HG02870 (cell line): ENCODE results near the gene TMEM126A.
"Not testable (repeated sequence)": the region's sequence is repeated elsewhere in the genome, so short reads cannot be mapped to it uniquely, and the experiment has no call there.

Experiments
- ATAC-seq: cut with Tn5 transposase; IDR thresholded peaks from one replicate; pipeline ENCODE4 v1.9.1; 2021; ENCODE audit warnings: mild to moderate bottlenecking, moderate library complexity; ENCODE audit not compliant: unreplicated experiment

TMEM126A gene

DNA sequence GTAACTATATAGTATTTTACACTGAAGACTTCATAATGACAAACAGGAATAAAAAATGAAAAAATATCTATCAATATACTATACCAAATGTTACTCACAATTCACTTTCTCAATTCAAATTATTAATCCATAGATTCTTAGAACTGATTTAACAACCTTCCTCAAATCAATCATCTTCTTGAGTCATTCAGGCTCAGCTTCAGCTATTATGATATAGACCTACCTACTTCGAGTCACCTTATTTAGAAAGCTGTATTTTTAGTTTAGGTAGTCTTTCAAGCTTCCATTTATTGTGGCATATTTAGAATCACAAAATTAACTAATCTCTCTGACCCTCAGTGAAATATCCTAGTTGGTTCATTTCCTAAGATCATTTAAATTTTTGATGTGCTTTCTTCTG, 9.0 kb downstream of the TMEM126A start:
- ATAC-seq = no peak

DNA sequence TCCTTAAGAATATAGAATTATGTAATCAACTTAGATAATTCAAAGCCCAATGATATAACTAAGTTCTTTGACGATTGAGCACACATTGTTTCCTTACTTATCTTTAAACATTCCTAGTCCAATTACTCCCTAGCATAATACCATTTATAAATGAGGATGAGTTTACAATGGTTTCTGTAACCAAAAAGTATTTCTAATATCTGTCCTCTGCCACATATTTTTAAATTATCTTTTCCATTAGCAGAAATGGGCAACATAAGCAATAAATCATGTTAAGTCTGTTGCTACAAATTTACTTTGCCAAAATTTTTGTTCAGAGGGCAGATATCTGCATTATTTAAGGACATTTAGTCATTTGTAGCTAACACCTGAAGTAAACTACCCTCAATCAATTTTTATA, 10.4 kb downstream of the TMEM126A start:
- no peak for ATAC-seq

DNA sequence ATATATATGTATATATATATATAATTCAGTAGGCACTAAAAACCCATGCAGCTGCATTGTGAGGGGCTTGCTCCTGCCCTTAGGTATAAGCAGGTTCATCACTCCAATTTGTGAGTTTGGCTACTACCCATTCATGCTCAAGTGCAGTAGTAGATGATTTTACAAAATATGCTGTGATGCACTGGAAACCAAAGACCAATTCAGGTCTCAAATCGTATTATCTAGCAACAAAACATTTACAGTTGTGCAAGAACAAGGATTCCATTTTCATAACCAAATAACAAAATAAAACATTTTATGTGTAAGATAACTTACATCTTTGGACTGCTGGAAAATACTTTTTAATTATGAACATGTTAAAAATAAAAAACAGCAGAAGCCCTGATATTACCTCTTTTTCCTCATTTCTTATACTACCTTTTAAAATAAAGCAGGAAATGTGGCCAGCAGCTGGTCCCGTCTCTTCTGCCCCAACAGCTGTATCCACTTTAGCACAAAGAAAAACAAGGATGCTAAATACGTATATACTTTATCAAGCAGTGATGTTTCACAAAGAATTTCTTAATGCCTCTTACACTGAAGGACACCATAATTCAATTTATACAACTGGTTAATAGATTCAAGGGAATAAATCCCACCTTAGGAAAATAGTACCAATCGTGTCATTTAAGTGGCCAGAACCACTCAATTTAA, 14.4 kb downstream of the TMEM126A start:
- no peak for ATAC-seq

DNA sequence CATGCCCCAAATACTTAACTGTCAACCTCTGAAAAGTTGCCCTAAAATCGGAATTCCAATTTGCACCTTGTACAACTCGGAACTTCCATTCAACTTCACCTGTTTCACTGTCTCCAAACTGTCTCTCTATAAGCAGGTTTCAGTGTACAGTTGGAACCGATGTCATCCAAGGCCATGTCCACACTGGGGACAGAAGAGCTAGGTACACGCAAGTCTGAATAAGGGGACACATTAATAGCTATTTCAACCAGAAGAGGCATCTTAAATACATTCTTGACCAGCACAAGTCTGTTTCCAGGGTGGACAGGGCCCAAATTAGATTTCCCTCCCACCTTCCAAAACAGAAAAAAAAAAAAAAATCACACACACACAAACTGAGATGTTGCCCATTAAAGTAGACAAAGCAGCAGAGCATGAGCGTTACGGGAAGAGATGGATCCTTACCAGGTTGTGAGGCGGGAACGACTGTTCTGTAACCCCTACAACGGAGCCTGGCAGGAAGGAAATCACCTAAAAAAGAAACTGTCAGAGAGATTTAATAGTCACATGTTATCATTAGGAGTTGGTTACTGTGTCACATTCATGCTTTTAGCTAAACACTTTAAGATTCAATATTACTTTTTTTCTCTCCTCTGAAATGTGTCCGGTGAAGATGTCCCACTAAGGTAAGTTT, 15.4 kb downstream of the TMEM126A start:
- no peak for ATAC-seq

DNA sequence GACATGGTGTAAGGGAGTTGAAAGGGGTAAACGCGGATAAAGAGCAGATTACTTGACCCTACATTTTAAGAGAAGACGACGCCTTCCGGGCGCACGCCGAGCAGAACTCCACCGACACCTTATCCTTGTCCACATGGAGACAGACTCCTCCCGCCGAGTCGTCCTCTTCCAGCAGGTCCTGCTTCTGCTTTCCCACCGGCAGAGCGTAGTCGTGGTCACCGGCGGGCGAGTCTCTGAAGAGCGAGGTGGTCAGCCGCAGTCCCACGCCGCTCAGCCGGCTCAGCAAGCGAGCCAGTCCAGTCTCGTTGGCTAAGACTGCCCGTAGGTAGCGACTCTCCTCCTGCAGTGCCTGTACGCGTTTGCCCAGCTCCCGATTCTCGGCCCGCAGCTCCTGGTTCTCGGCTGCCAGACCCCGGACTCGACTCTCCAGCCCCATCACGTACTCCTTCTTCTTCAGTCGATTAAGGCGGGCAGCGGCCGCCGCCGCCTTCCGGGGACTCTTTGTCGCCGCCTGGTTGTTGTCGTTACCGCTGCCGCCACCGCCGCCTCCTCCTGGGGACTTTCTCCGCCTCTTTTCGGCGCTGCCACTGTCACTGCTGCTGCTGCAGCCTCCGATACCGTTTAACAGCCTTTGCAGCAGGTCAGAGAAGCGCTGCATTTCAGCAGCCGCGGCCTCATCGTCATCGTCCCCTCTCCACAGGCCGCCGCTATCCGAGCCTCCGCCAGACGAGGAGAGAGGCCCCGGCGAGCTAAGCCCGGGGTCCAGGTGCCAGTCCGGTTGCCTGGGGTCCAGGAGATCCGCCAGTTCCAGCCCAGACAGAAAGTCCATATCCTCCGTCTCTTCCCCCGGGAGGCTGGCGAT, 16.2 kb downstream of the TMEM126A start:
- peak; percentile 62 for ATAC-seq

DNA sequence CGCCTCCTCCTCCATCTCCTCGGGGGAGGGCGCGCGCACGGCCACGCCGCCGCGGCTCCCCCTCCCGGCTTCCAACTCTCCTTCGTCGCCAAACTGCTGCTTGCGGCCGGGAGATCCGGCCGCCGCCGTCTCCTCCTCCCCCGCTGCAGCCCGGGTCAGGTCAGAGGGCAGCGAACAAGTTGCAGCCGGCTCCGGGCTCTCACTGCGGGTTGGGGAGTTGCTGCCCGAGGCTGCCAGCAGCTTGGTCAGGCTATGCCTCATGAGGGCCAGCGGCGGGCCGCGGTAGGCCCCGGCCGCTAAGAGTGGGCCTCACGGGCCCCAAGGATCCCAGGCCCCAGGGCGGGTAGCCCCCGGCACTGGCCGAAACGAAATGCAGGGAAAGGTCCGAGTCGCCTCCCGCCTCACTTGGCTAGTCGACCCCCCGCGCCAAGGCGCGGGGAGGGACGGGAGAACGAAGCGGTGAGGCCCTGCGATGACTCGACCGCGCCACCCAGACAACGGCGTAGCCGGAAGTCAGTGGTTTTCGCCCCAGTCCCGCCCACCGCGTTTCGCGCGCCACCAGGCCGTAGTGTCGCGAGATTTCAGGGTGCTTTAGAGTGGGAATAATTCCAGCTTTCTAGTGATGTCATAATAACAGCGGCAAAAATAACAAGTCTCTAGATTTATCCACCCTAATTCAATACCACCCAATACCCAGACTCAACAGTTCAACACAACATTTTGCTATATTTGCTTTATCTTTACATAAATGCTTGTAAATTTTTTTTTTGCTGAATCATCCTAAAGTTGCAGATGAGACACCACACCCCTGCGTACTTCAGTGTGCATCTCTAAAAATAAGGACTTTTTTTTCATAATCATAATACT, 17.1 kb downstream of the TMEM126A start, which contains the start of gene CREBZF:
TSS of gene CREBZF (minus strand) at position 515 of the 867 bp plus-strand sequence. CDS start at position 261, 254 bp downstream.
- peak; percentile 86 for ATAC-seq

DNA sequence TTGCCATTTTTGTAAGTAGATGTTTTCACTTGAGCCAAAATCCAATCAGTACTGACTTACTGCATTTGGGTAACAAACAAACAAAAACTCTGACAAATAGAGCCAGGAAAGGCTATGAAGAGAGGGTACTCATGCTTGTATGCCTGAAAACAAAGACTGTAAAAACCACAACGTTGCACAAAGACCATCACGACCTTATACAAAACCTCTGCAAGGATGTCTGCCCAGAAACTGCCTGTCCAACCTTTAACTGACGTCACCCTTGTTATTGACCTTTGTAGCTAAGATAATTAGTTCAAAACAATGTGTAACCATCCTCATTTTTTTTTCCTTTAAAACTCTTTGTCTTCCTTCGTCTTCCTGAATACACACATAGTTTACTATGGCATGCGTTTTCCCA, 18.0 kb downstream of the TMEM126A start:
- ATAC-seq = no peak

DNA sequence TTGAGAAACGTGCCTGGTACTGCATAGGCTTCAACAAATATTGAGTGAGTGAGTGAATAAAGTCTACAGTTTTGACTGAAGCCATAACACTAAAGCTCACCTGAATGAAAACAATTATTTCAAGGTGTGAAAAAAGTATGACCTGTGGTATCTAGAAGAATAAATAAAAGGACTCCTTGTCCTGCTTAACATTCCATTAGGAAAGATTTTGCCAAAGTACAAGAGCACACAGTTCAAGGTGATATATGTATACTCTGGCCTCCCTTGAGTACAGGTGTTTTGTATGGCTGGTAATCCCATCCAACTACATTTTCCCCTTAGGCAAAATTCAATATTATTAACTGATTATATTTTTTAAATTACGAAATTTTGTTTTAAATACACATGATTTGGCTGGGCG, 18.9 kb downstream of the TMEM126A start:
- no peak for ATAC-seq

DNA sequence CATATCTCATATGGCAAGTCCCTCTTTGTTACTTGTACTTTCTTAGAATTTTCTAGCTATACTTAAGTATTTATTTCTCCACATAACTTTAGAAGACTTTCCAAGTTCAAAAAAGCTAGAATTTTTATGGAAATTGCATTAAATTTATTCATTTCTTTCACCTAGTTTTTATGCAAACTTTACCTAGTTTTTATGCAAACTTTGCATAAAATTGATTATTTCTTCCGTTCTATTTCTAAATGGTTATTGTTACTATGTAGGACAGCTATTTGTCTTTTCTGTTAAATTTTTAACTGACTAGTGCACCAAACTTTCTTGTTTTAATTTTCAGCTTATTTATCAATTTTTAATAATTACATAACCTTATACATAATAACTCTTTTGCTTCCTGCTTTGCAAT, 20.4 kb downstream of the TMEM126A start:
- no peak for ATAC-seq

DNA sequence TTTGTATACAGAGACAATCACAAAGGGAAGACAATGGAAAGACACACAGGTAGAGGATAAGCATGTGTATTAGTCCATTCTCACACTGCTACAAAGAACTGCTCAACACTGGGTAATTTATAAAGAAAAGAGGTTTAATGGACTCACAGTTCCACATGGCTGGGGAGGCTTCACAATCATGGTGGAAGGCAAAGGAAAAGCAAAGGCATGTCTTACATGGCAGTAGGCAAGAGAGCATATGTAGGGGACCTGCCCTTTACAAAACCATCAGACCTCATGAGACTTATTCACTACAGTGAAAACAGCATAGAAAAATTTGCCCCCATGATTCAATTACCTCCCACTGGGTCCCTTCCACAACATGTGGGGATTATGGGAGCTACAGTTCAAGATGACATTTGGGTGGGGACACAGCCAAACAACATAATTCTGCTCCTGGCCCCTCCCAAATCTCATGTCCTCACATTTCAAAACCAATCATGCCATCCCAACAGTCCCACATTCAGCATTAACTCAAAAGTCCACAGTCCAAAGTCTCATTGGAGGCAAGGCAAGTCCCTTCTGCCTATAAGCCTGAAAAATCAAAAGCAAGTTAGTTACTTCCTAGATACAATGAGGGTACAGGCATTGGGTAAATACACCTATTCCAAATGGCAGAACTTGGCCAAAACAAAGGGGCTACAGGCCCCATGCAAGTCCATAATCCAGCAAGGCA, 23.3 kb downstream of the TMEM126A start:
- ATAC-seq = not testable (repeated sequence)

DNA sequence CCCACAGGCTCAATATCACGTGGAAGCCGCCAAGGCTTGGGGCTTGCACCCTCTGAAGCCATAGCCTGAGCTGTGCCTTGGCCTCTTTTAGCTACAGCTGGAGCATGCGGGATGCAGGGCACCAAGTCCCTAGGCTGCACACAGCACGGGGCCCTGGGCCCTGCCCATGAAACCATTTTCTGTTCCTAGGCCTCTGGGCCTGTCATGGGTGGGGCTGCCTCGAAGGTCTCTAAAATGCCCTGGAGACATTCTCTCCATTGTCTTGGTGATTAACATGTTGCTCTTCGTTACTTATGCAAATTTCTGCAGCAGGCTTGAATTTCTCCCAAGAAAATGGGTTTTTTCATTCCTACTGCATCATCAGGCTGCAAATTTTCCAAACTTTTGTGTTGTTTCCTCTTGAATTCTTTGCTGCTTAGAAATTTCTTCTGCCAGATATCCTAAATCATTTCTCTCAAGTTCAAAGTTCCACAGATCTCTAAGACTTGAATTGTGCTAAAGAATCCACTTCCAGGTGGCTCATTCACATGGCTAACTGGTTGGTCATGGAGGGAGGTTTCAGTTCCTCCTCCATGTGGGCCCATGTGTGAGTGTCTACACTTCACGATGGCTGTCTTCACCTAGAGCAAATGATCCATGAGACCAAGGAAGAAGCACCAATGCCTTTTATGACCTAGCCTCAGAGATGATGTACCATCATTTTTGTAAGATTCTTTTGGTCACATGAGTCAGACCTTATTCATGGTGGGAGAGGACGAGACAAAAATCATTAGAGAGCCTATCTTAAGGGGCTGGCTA, 24.5 kb downstream of the TMEM126A start:
- ATAC-seq = no peak

DNA sequence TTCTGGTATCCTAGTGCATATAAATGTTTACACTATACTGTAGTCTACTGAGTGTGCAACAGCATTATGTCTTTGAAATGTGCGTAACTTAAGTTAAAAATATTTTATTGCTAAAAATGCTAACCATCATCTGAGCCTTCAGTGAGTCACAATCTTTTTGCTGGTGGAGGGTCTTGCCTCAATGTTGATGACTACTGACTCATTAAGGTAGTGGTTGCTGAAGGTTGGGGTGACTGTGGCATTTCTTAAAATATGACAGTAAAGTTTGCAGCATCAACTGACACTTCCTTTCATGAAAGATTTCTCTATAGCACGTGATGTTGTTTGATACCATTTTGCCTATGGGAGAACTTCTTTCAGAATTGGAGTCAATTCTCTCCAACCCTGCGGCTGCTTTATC, 25.6 kb downstream of the TMEM126A start:
- ATAC-seq = no peak

DNA sequence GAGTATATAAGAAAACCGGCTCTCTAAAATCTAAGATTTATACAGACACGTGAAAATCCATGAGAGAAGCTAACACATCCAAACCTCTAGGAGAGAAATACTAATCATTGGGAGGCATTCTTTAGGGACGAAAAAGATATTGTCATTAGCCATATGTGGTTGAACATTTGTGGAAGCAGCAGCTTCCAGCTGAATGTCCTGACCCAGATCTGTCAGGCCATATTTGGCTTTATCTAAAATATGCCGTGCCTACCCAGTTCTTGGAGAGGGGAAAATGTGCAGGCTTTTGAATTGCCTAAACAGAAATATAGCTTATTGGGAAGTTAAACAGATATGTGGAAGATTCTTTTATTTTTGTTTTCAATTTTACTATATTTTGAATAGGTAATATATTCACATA, 31.8 kb downstream of the TMEM126A start:
- no peak for ATAC-seq

DNA sequence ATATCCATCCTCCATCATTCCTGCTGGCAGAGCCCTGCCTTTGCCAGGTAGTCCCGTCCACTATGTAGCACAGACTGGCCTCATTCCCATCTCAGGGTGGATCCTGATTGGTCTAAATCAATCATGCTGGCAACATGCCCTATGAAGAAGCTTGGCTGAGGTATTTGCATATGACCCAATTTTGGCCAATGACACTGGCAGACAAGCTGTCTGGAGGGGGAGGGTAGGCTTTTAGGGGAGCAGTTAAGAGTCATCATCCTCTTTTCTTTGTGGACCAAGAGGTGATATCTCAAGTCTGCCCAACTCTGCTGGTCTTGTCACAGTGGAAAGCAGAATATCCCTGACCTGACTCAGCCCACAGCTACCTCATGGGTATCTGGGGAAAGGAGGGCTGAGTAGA, 33.1 kb downstream of the TMEM126A start:
- no peak for ATAC-seq

DNA sequence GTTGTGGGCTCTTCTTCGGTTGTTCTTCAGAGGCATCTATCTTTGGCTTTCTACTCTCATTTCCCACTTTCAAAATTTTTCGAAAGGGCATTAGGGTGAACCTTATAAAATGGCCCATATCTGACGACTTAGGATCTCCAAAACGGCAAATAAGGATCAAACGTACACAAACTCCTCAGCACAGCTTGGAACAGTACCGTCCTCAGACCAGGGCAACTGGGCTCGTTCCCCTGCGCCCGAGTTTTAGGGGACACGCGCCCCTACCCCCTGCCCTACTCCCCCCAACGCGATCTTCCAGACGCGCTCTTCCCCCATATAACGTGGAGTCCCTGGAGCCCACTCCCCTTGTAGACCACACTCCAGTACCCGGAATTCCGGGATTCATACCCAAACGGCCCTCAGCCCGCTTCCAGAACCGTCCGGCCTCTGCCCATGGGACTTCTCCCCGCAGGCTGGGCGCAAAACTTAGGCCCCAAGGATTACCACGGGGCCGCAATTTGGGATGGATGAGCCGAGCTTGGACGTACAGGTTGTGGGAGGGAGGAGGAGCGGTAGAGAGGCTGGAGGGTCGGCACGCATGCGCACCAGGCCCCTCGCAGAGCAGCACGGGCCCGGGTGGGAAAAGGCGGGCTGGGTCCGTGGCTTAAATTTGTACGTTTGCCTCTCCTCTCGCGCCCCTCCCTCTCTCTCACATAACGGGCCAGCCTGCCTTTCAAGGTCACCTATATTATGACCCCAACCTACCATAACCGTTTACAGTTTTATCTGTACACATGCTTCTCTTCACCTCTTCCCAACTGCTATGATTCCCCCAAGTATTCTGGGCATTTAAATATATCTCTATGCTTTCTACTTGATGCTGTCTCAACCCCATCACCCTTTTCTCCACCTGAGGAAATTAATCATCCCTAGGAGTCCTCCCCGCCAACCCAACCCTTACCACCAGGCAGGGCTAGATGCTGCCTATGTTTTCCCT, 34.9 kb downstream of the TMEM126A start:
- peak; percentile 89 for ATAC-seq

DNA sequence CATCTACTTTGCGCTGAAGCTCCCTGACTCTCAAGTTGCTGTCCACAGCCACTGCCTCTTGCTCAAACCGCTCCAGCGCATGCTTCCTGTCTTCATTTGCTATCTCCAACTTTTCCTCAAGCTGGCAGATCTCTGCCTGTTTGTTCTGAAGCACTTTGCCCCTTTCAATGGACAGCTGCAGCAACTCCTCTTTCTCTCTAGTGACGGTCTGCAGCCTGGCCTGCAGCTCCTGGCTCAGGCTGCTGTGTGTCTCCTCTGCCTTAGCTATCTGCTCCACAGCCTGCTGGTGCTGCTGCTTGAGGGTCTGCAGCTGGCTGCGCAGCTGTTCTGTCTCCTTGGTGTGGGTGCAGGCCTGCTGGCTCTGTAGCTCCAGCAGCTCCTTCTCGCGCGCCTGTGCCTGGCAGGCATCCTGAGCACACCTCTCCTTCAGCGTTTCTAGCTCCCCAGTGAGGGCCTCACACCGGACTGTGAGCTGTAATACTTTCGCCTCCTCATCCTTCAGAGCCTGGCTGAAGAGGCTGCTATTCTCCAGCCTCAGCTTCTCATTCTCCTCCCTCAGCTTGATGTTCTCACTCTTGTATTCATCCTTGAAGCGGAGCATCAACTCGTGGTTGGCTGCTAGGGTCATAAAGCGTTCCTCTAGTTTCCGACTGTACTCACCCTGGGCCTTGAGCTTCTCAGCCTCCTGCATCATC, 37.5 kb downstream of the TMEM126A start:
- ATAC-seq = no peak

DNA sequence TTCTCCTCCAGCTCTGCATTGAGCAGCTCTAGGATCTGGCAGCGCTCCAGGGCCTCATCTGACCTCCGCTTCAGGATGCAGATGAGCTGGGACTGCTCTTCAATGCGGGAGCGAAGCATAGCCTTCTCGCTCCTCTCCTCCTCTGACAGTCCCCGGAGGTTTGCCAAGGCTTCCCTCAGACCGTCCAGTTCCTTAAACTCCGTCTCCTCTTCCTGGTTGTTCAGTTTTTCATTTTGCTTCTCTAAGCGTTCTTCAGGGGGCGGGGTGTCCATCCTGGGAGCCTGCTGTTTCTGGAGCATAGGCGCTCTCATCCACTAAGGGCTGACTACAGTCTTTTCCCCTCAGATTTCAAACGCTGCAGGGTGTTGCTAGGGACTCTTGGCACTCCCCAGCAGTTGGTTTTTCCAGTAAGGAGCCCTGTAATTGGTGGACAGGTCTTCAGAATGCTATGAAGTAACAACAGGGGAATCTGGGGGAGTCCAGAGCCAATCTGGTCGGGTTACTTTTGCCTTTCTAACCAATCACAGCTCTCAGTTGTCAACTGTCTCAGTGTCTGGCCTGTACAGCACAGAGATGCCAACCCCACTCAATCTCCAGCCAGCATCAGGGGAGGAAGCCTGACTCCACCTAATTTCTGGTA, 38.2 kb downstream of the TMEM126A start, which contains the start of gene CCDC89:
TSS of gene CCDC89 (minus strand) at position 376 of the 640 bp plus-strand sequence. CDS start at position 311, 65 bp downstream.
- ATAC-seq = no peak
